Activated T-cell treated with anti-CD3 and anti-CD28 coated beads, Interleukin-2, amount 50 U/mL, for 4 hours (primary cell): ENCODE measurements around the gene ROBO1. TPM values are rescaled to one million over a fixed set of nuclear protein-coding genes. Genes with fewer than 3 reads are reported as not detected.
"Not testable (repeated sequence)": the region's sequence is repeated elsewhere in the genome, so short reads cannot be mapped to it uniquely, and the experiment has no call there.

ENCODE experiments used
- ATAC-seq, 2 donors: fragments of 200-7000 bp; cut with Tn5 transposase; one replicate each; pipeline ENCODE4 v1.10.0; 2021
- DNase-seq: peaks from one replicate; pipeline ENCODE4 v3.0.0-alpha.2; 2020
- H3K27me3 Mint-ChIP-seq: one replicate; pipeline ENCODE4 v1.8.0; 2021; ENCODE audit warnings: low read depth, mixed read lengths
- H3K36me3 Mint-ChIP-seq: one replicate; pipeline ENCODE4 v1.8.0; 2022; ENCODE audit warnings: mixed read lengths; ENCODE audit not compliant: insufficient read depth
- H3K4me1 Mint-ChIP-seq: one replicate; pipeline ENCODE4 v1.8.0; 2021; ENCODE audit warnings: low read depth, mixed read lengths
- H3K4me3 Mint-ChIP-seq: one replicate; pipeline ENCODE4 v1.8.0; 2021; ENCODE audit warnings: mild to moderate bottlenecking, moderate library complexity, mixed read lengths
- H3K9me3 Mint-ChIP-seq: one replicate; pipeline ENCODE4 v1.8.0; 2021; ENCODE audit warnings: mixed read lengths
- total RNA-seq, 3 donors: library from RNA; stranded (reverse); gene quantifications; one replicate each; pipeline ENCODE4 v1.2.1, GENCODE V29; 2021

ROBO1 gene
- total RNA-seq, 3 donors from 2014 or later, result 0.38 to 0.99 (median 0.95) TPM

GRCh38 chr3:79199966-79200365, 567.8 kb downstream of the ROBO1 start:
- Mint-ChIP-seq H3K4me1 (no peaks in the 10 kb centered on the region), H3K27me3 (no peaks in the 10 kb centered on the region)

GRCh38 chr3:79187426-79187825, 580.4 kb downstream of the ROBO1 start:
- no peak for DNase-seq
- Mint-ChIP-seq H3K36me3 (no peaks in the 10 kb centered on the region), H3K4me3 (no peak overlapping the region), H3K4me1 (no peaks in the 10 kb centered on the region), H3K9me3 (peaks cover 12% of the 10 kb centered on the region), H3K27me3 (no peaks in the 10 kb centered on the region)
- no peak for ATAC-seq

More at GRCh38 chr3:79199966-79200365, 567.8 kb downstream of the ROBO1 start:
- no peak for ATAC-seq
- peaks cover 13% of the 10 kb centered on the region for H3K9me3 Mint-ChIP-seq
- H3K4me3 Mint-ChIP-seq, result no peak overlapping the region
- H3K36me3 Mint-ChIP-seq, result no peaks in the 10 kb centered on the region
- no peak for DNase-seq

GRCh38 chr3:79184251-79184650, 583.5 kb downstream of the ROBO1 start:
- Mint-ChIP-seq H3K4me3 (no peak overlapping the region), H3K4me1 (no peaks in the 10 kb centered on the region), H3K27me3 (no peaks in the 10 kb centered on the region), H3K9me3 (peaks cover 19% of the 10 kb centered on the region), H3K36me3 (no peaks in the 10 kb centered on the region)
- no peak for ATAC-seq
- DNase-seq, result no peak

GRCh38 chr3:79183496-79183895, 584.3 kb downstream of the ROBO1 start:
- H3K4me3 Mint-ChIP-seq, result no peak overlapping the region
- H3K27me3 Mint-ChIP-seq, result no peaks in the 10 kb centered on the region
- DNase-seq (no peak), ATAC-seq (no peak)
- H3K4me1 Mint-ChIP-seq, result no peaks in the 10 kb centered on the region
- H3K9me3 Mint-ChIP-seq, result peaks cover 19% of the 10 kb centered on the region
- no peaks in the 10 kb centered on the region for H3K36me3 Mint-ChIP-seq

- no peak for ATAC-seq
These were observed 589.2 kb downstream of the ROBO1 start for GRCh38 chr3:79178471-79179180.

GRCh38 chr3:79175870-79176269, 591.9 kb downstream of the ROBO1 start:
- H3K9me3 Mint-ChIP-seq, result peaks cover 11% of the 10 kb centered on the region
- H3K36me3 Mint-ChIP-seq, result no peaks in the 10 kb centered on the region
- H3K27me3 Mint-ChIP-seq, result no peaks in the 10 kb centered on the region
- no peaks in the 10 kb centered on the region for H3K4me1 Mint-ChIP-seq
- no peak for ATAC-seq
- no peak overlapping the region for H3K4me3 Mint-ChIP-seq
- DNase-seq, result no peak

More at GRCh38 chr3:79178471-79179180, 589.2 kb downstream of the ROBO1 start:
- Mint-ChIP-seq H3K9me3 (peaks cover 16% of the 10 kb centered on the region), H3K4me1 (no peaks in the 10 kb centered on the region), H3K36me3 (no peaks in the 10 kb centered on the region), H3K27me3 (no peaks in the 10 kb centered on the region), H3K4me3 (no peak overlapping the region)
- no peak for DNase-seq

GRCh38 chr3:79173259-79173658, 594.5 kb downstream of the ROBO1 start:
- H3K36me3 Mint-ChIP-seq, ATAC-seq, DNase-seq, H3K27me3 Mint-ChIP-seq, H3K4me1 Mint-ChIP-seq, H3K4me3 Mint-ChIP-seq: not testable (repeated sequence)
- peaks cover 14% of the 10 kb centered on the region for H3K9me3 Mint-ChIP-seq

GRCh38 chr3:79172241-79172640, 595.6 kb downstream of the ROBO1 start:
- ATAC-seq, result no peak
- peaks cover 15% of the 10 kb centered on the region for H3K9me3 Mint-ChIP-seq
- H3K27me3 Mint-ChIP-seq, result no peaks in the 10 kb centered on the region

GRCh38 chr3:79170021-79170420, 597.8 kb downstream of the ROBO1 start:
- no peaks in the 10 kb centered on the region for H3K27me3 Mint-ChIP-seq
- H3K4me1 Mint-ChIP-seq, result no peaks in the 10 kb centered on the region
- no peak for ATAC-seq
- peaks cover 16% of the 10 kb centered on the region for H3K9me3 Mint-ChIP-seq
- no peak overlapping the region for H3K4me3 Mint-ChIP-seq
- no peaks in the 10 kb centered on the region for H3K36me3 Mint-ChIP-seq
- DNase-seq, result no peak

More at GRCh38 chr3:79172241-79172640, 595.6 kb downstream of the ROBO1 start:
- H3K4me3 Mint-ChIP-seq, result no peak overlapping the region
- no peak for DNase-seq
- no peaks in the 10 kb centered on the region for H3K4me1 Mint-ChIP-seq
- no peaks in the 10 kb centered on the region for H3K36me3 Mint-ChIP-seq

GRCh38 chr3:79167651-79168416, 600.0 kb downstream of the ROBO1 start:
- H3K9me3 Mint-ChIP-seq, result peaks cover 20% of the 10 kb centered on the region
- ATAC-seq, result no peak
- no peak overlapping the region for H3K4me3 Mint-ChIP-seq
- no peak for DNase-seq
- no peaks in the 10 kb centered on the region for H3K36me3 Mint-ChIP-seq
- no peaks in the 10 kb centered on the region for H3K27me3 Mint-ChIP-seq
- H3K4me1 Mint-ChIP-seq, result no peaks in the 10 kb centered on the region

- no peaks in the 10 kb centered on the region for H3K27me3 Mint-ChIP-seq
- H3K9me3 Mint-ChIP-seq, result peaks cover 14% of the 10 kb centered on the region
- ATAC-seq, result no peak
- H3K4me1 Mint-ChIP-seq, result no peaks in the 10 kb centered on the region
- no peak overlapping the region for H3K4me3 Mint-ChIP-seq
- no peaks in the 10 kb centered on the region for H3K36me3 Mint-ChIP-seq
- DNase-seq, result no peak
These were observed 605.1 kb downstream of the ROBO1 start for GRCh38 chr3:79162653-79163052.

GRCh38 chr3:79161941-79162340, 605.9 kb downstream of the ROBO1 start:
- no peak for ATAC-seq
- Mint-ChIP-seq H3K27me3 (no peaks in the 10 kb centered on the region), H3K4me1 (no peaks in the 10 kb centered on the region), H3K36me3 (no peaks in the 10 kb centered on the region), H3K9me3 (peaks cover 10% of the 10 kb centered on the region), H3K4me3 (no peak overlapping the region)
- DNase-seq, result no peak

GRCh38 chr3:79160421-79160820, 607.4 kb downstream of the ROBO1 start:
- ATAC-seq, result no peak
- Mint-ChIP-seq H3K4me3 (no peak overlapping the region), H3K27me3 (no peaks in the 10 kb centered on the region), H3K9me3 (peaks cover 14% of the 10 kb centered on the region), H3K4me1 (no peaks in the 10 kb centered on the region), H3K36me3 (no peaks in the 10 kb centered on the region)
- no peak for DNase-seq

GRCh38 chr3:79159736-79160135, 608.1 kb downstream of the ROBO1 start:
- no peak overlapping the region for H3K4me3 Mint-ChIP-seq
- H3K36me3 Mint-ChIP-seq, result no peaks in the 10 kb centered on the region
- H3K9me3 Mint-ChIP-seq, result peaks cover 11% of the 10 kb centered on the region
- DNase-seq (no peak), ATAC-seq (no peak)
- no peaks in the 10 kb centered on the region for H3K27me3 Mint-ChIP-seq
- no peaks in the 10 kb centered on the region for H3K4me1 Mint-ChIP-seq

GRCh38 chr3:79157191-79157590, 610.6 kb downstream of the ROBO1 start:
- H3K4me3 Mint-ChIP-seq, result no peak overlapping the region
- ATAC-seq (no peak), DNase-seq (no peak)
- H3K27me3 Mint-ChIP-seq, result no peaks in the 10 kb centered on the region
- no peaks in the 10 kb centered on the region for H3K36me3 Mint-ChIP-seq
- H3K4me1 Mint-ChIP-seq, result no peaks in the 10 kb centered on the region
- H3K9me3 Mint-ChIP-seq, result peaks cover 11% of the 10 kb centered on the region
